BLaER1 treated with 17β-estradiol and CSF1 and Interleukin-3, amounts not matched to agents 10 nM and 100 nM (cell line): ENCODE results near the gene ASB1.

Experiments used
- H3K27ac ChIP-seq, 11 experiments: shearing (Covaris generic); formaldehyde crosslinking; 2 replicates each; pipeline ENCODE4 v1.8.1; 2022
- H3K27me3 ChIP-seq, 11 experiments: shearing (Covaris generic); formaldehyde crosslinking; 2 replicates each; pipeline ENCODE4 v1.8.1; 2022
- H3K36me3 ChIP-seq, 11 experiments: shearing (Covaris generic); formaldehyde crosslinking; 2 replicates each; pipeline ENCODE4 v1.8.1; 2022
- H3K4me1 ChIP-seq, 10 experiments: shearing (Covaris generic); formaldehyde crosslinking; 2 replicates each; pipeline ENCODE4 v1.8.1; 2022
- H3K4me2 ChIP-seq, 11 experiments: shearing (Covaris generic); formaldehyde crosslinking; 2 replicates each; pipeline ENCODE4 v1.8.1; 2022
- H3K4me3 ChIP-seq, 10 experiments: shearing (Covaris generic); formaldehyde crosslinking; 2 replicates each; pipeline ENCODE4 v1.8.1; 2022
- H3K9ac ChIP-seq, 11 experiments: shearing (Covaris generic); formaldehyde crosslinking; 2 replicates each; pipeline ENCODE4 v1.8.1; 2022
- H3K9me3 ChIP-seq, 11 experiments: shearing (Covaris generic); formaldehyde crosslinking; replicated peaks in 1 of 11; 2 replicates each; pipeline ENCODE4 v1.8.1; 2022
- H4K20me1 ChIP-seq, 11 experiments: shearing (Covaris generic); formaldehyde crosslinking; 2 replicates each; pipeline ENCODE4 v1.8.1; 2022
- Cebpa-rat ChIP-seq, 11 experiments: shearing (Covaris generic); IDR thresholded peaks; 2 replicates each; pipeline ENCODE4 v1.8.1; 2022

The ASB1 gene

GRCh38 chr2:238426568-238427434 lies at the start of gene ASB1:
TSS of gene ASB1 (plus strand) at chr2:238426927. CDS start at chr2:238427071, 144 bp downstream.
- Histone ChIP-seq H3K27me3 (no peaks in the 10 kb centered on the region), H3K9ac (peak within 1 kb of the TSS; percentile 88 to 98 (median 92)), H3K4me2 (peak within 1 kb of the TSS; percentile 80 to 97 (median 91)), H3K4me1 (peaks cover 21 to 44% (median 29%) of the 10 kb centered on the region in 10 experiments), H3K36me3 (peaks cover 12 to 37% (median 28%) of the 10 kb centered on the region in 11 experiments; a peak in 20 of 22 replicates), H3K27ac (peak within 1 kb of the TSS; percentile 81 to 99 (median 95)), H3K9me3 (peaks cover 0 to 33% (median 30%) of the 10 kb centered on the region in 11 experiments; a peak in 18 of 22 replicates), H4K20me1 (peaks cover 0 to 16% (median 6%) of the 10 kb centered on the region in 11 experiments; a peak in 13 of 22 replicates), H3K4me3 (peak within 1 kb of the TSS; percentile 76 to 94 (median 88))
- no peak for TF ChIP-seq Cebpa-rat (IDR thresholded peaks at IDR 0.05)

- H3K9ac ChIP-seq = no peak overlapping the region
Measured at GRCh38 chr2:238378230-238379095, 48.3 kb upstream of the ASB1 start.

DNA sequence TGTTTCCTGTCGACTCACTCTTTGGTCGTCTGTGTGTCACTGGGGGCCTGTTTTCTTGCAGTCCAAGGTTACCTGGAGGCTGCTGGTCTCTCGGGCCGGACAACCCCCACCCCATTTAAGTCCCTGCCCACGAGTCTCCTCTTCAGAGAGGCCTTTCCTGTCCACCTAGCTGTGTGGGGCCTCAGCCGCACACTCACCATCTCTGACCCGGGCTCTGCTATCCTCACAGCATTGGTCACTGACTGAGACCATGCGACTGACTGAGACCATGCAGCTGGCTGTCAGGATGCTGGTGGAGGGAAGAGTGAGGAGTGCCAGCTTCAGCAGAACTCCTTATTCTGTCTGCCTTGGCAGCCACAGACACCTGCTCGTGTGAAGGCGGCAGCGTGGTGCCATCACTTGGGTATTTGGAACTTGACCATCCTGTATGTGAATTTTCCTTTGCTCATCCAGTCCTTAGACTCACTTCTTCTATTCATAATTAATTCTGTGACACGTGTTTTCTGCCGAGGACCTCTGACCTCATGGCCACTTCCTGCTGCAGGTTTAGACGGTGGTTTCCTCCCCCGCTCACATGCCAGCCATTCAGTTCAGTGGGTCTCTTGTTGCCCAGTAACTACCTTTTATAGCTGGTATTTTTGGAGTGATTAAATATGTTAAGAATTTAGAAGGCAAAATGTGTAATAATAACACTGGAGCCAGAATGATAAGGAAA lies 47.5 kb upstream of the ASB1 start:
- Histone ChIP-seq H3K9ac (no peak overlapping the region), H3K27ac (peak overlapping the region in 1 of 11 experiments; percentile 16; a peak in 1 of 22 replicates), H4K20me1 (no peaks in the 10 kb centered on the region; a peak in 1 of 22 replicates), H3K4me2 (peak overlapping the region; percentile 29 to 72 (median 65)), H3K27me3 (peaks cover 0 to 24% (median 0%) of the 10 kb centered on the region in 11 experiments; a peak in 2 of 22 replicates), H3K9me3 (peaks cover 15 to 59% (median 30%) of the 10 kb centered on the region in 11 experiments), H3K4me3 (no peak overlapping the region), H3K36me3 (peaks cover 9 to 31% (median 22%) of the 10 kb centered on the region in 11 experiments), H3K4me1 (peaks cover 36 to 59% (median 46%) of the 10 kb centered on the region in 10 experiments)
- no peak for TF ChIP-seq Cebpa-rat (IDR thresholded peaks at IDR 0.05)

More at GRCh38 chr2:238378230-238379095, 48.3 kb upstream of the ASB1 start:
- Histone ChIP-seq H3K9me3 (peaks cover 11 to 56% (median 26%) of the 10 kb centered on the region in 11 experiments), H3K4me1 (peaks cover 36 to 59% (median 46%) of the 10 kb centered on the region in 10 experiments), H3K27me3 (peaks cover 0 to 24% (median 0%) of the 10 kb centered on the region in 11 experiments; a peak in 2 of 22 replicates), H3K27ac (peak overlapping the region in 1 of 11 experiments; percentile 16; a peak in 2 of 22 replicates), H4K20me1 (no peaks in the 10 kb centered on the region; a peak in 1 of 22 replicates), H3K36me3 (peaks cover 8 to 26% (median 21%) of the 10 kb centered on the region in 11 experiments), H3K4me3 (no peak overlapping the region), H3K4me2 (peak overlapping the region; percentile 29 to 72 (median 65); a peak in 20 of 22 replicates)
- TF ChIP-seq Cebpa-rat (IDR thresholded peaks at IDR 0.05) = no peak

DNA sequence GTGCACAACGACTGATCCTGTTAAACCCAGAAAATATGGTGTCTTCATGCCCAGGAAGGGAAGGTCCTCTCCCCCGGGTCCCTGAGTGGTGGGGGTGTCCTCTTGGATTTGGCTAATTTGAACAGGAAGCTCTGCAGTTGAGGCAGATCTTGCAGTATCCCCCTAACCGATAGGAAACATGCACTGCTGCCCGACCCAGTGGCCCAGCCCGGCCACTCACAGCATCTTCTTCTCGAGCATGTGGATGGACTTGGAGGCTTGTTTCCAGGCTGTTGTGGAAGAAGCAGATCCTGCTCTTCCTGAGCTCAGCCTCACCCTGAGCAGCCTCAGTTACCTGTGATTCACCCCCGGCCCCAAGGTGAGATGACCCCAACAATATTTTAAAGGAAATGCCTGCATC lies 46.4 kb upstream of the ASB1 start:
- peaks cover 9 to 31% (median 22%) of the 10 kb centered on the region in 11 experiments for H3K36me3 ChIP-seq
- peaks cover 0 to 23% (median 0%) of the 10 kb centered on the region in 11 experiments; a peak in 2 of 22 replicates for H3K27me3 ChIP-seq
- H4K20me1 ChIP-seq = no peaks in the 10 kb centered on the region; a peak in 1 of 22 replicates
- H3K27ac ChIP-seq = no peak overlapping the region
- H3K4me3 ChIP-seq = no peak overlapping the region
- no peak for TF ChIP-seq Cebpa-rat (IDR thresholded peaks at IDR 0.05)
- no peak overlapping the region for H3K9ac ChIP-seq
- H3K9me3 ChIP-seq = peaks cover 15 to 52% (median 29%) of the 10 kb centered on the region in 11 experiments
- H3K4me1 ChIP-seq = peaks cover 36 to 59% (median 46%) of the 10 kb centered on the region in 10 experiments
- peak overlapping the region; percentile 28 to 72 (median 65) for H3K4me2 ChIP-seq

GRCh38 chr2:238380785-238381184 lies 45.9 kb upstream of the ASB1 start:
- Histone ChIP-seq H3K27ac (no peak overlapping the region), H3K9me3 (peaks cover 15 to 47% (median 29%) of the 10 kb centered on the region in 11 experiments), H3K4me1 (peaks cover 36 to 59% (median 46%) of the 10 kb centered on the region in 10 experiments), H3K27me3 (peaks cover 0 to 19% (median 0%) of the 10 kb centered on the region in 11 experiments; a peak in 2 of 22 replicates), H4K20me1 (no peaks in the 10 kb centered on the region; a peak in 1 of 22 replicates), H3K9ac (no peak overlapping the region), H3K4me3 (no peak overlapping the region), H3K36me3 (peaks cover 9 to 31% (median 22%) of the 10 kb centered on the region in 11 experiments), H3K4me2 (peak overlapping the region; percentile 28 to 72 (median 65); a peak in 21 of 22 replicates)
- TF ChIP-seq Cebpa-rat (IDR thresholded peaks at IDR 0.05) = no peak

- Histone ChIP-seq H4K20me1 (no peaks in the 10 kb centered on the region; a peak in 1 of 22 replicates), H3K4me2 (peak overlapping the region in 5 of 11 experiments; percentile 18 to 65 (median 26); a peak in 6 of 22 replicates), H3K4me1 (peaks cover 36 to 52% (median 43%) of the 10 kb centered on the region in 10 experiments), H3K4me3 (no peak overlapping the region), H3K27ac (0 out of 22 replicates have a peak overlapping the region, but pooled peaks of 1 of the 11 experiments have one; percentile 23), H3K36me3 (peaks cover 9 to 31% (median 22%) of the 10 kb centered on the region in 11 experiments), H3K9ac (no peak overlapping the region), H3K27me3 (peaks cover 0 to 17% (median 0%) of the 10 kb centered on the region in 11 experiments; a peak in 2 of 22 replicates), H3K9me3 (peaks cover 15 to 46% (median 27%) of the 10 kb centered on the region in 11 experiments)
- no peak for TF ChIP-seq Cebpa-rat (IDR thresholded peaks at IDR 0.05)
Measured at GRCh38 chr2:238381341-238382115, 45.2 kb upstream of the ASB1 start.

DNA sequence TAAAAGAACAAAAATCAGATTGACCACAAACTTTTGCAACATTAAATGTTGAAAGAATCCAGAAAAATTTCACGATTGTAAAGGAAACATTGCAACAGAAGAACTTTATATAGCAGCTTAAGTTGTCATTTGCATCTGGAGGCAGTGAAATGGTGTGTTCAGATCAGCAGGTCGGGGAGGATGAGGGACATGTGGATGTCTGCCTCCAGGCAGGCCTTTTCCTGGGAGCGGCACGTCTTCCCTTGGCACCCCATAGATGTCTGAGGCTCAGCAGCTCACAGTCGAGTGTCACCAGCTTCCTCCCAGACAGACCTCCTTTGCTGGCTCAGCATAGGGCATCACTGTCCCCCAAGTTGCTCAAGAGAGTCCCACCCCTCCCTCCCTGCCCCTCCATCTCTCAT lies 44.3 kb upstream of the ASB1 start:
- H3K27ac ChIP-seq = no peak overlapping the region
- H3K4me3 ChIP-seq = no peak overlapping the region
- peaks cover 9 to 31% (median 22%) of the 10 kb centered on the region in 11 experiments for H3K36me3 ChIP-seq
- no peaks in the 10 kb centered on the region; a peak in 1 of 22 replicates for H4K20me1 ChIP-seq
- H3K9ac ChIP-seq = no peak overlapping the region
- H3K27me3 ChIP-seq = peaks cover 0 to 17% (median 0%) of the 10 kb centered on the region in 11 experiments; a peak in 2 of 22 replicates
- H3K9me3 ChIP-seq = peaks cover 15 to 46% (median 27%) of the 10 kb centered on the region in 11 experiments
- 0 out of 22 replicates have a peak overlapping the region, but pooled peaks of 3 of the 11 experiments have one; percentile 22 to 65 (median 36) for H3K4me2 ChIP-seq
- no peak for TF ChIP-seq Cebpa-rat (IDR thresholded peaks at IDR 0.05)
- peaks cover 28 to 43% (median 35%) of the 10 kb centered on the region in 10 experiments for H3K4me1 ChIP-seq
